NCI-H82 treated with DMSO at 0.1 percent for 48 hours (cell line): ENCODE results near the gene BCAR3.
"Not testable (repeated sequence)": the region's sequence is repeated elsewhere in the genome, so short reads cannot be mapped to it uniquely, and the experiment has no call there.

Source experiments
- DNase-seq: peaks from one replicate; lab custom pipeline; 2025; ENCODE audit not compliant: unreplicated experiment; lab: John Stamatoyannopoulos, UW

The BCAR3 gene

DNA sequence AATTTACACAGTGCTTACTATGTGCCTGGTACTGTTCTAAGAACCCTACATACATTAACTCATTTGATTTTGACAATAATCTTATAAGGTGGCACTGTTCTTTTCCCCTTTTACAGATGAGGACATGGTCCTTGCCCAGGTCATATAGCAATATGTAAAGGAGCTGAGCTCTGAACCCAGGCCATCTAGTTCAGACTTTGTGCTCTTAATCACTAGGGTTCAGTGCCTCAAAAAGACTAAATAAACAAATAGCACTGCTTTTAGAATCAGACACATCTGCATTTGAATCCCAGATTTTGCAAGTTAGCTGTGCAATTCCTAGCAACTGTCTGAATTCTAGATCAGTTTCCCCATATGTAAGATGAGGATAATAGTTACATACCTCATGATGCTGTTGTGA, 8.7 kb upstream of the BCAR3 start:
- no peak for DNase-seq

DNA sequence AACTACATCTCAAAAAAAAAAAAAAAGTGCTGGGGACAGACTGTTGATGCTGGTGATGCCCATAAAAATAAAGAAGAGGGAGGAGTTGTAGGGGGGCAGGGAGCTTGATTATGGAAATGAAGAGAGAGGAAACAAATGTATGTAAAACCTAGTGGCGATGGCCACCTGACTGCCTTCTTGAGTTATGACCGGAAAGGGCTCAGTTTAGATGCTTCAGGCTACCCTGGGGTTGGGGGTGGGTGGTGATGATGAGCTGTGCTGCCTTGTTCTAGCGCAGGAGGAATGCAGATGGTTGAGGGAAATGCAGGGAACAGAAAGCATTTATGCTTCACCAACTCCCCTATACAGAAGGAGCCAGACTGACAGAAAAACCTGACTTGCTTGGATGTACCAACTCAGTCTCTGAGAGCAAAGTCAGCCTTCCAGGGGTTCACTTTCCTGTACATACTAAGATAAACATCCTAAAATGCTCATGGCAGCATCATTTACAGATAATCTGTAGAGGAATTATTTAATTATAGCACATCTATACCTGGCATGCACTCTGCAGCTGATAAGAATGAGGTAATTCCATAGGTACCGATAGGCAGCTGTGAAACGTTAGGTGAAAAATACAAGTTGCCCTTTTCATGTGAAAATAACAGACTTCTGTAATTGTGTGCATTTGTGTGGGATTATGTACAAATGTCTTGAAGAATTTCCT, 8.0 kb upstream of the BCAR3 start:
- no peak for DNase-seq

DNA sequence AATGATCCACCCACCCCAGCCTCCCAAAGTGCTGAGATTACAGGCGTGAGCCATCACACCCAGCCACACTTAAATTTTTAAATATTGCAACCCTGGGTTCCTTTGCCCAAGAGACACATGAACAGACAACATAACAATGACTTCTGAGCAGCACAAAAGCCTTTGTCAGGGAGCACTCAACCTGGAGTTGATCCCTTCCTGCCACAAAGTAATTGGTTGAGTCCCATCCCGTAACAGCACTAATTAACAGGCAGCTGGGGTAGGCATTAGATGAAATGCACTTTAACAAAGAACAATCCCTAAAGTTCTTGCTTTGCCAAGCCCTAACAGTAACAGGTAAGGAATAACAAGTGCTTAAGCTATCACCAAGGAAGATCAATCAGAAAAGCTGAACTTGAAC, 5.9 kb upstream of the BCAR3 start:
- no peak for DNase-seq

DNA sequence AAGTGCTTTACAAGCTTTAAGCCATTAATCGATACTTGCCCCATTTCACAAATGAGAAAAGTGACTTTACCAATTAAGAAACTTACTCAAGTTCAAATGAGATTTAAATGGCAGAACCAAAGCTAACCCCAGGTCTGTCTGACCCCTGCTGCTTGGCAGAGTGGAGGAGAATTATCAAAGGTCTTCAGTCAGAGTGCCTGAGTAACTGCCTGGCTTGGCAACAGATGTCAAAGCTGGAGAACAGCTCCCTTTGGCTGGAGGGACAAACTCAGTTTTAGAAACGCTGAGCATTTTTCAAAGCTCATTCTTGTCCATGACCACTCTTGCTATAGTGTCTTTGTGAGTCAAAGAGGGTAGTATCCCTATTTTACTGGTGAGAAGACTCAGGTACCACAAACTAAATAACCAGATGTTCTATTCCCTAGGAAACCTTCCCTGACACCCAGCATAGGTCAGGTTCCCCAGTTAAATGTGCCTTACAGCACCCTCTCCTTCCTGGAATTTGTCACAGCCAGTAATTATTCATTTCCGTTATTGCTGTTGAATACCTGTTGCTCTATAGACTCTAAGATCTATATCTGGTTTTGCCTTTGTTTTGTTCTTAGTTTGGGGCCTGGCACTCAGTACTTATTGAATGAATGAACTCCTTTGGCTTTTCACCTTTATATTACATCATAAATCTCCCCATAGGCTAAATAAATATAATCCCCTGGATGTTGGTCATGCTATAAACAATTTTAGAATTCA, 5.0 kb upstream of the BCAR3 start:
- DNase-seq = no peak

DNA sequence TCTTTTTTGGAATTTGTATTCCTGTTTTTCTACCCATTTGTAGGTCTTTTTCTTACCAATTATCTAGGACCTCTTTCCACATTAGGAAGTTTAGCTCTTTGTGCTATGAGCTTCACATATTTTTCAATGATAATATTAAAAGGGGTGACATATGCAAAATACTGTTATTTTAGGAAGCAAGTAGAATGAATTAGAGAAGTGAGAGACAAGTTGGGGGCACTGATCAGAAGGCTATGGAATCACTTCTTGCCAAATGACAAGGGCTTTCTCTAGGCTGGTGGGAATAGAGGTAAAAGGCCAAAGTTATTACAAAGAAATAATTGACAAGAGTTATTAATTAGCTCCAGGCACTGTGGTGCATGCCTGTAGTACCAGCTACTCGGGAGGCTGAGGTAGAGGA, 4.3 kb upstream of the BCAR3 start:
- DNase-seq = no peak

DNA sequence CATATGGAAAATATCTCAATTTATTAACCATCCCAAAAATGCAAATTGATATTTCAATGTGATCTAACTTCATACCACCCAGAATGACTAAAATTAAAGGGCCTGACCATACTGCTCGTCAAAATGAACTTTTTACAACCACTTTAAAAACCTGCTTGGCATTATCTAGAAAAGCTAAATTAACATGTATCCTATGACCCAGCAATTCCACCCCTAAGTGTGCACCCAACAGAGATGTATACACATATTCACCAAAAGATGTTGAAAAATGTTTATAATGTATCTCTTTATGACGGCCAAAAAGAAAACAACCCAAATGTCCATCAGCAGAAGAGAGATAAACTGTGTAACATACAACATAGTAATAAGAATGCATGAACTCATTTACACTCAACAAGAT, 1.6 kb upstream of the BCAR3 start:
- no peak for DNase-seq

DNA sequence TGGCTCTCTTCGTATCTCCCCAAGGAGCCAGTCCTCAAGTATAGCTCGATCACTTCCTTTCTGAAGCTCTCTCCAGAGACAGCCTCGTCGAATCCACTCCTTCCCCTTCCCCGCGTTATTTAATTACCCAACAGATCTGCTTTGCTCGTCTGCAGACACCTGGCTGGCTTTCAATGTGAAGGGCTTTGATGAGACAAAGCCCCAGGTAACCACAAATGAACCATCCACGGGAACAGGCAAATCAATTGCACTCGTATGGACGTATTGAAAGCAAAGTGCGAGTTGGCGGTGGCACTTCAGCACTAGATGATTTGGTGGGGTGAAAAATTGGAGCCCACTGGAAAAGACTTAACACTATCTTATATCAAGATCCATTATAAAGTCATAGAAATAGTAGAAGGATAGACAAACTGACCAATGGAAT, 364 bp upstream of the BCAR3 start:
- no peak for DNase-seq

DNA sequence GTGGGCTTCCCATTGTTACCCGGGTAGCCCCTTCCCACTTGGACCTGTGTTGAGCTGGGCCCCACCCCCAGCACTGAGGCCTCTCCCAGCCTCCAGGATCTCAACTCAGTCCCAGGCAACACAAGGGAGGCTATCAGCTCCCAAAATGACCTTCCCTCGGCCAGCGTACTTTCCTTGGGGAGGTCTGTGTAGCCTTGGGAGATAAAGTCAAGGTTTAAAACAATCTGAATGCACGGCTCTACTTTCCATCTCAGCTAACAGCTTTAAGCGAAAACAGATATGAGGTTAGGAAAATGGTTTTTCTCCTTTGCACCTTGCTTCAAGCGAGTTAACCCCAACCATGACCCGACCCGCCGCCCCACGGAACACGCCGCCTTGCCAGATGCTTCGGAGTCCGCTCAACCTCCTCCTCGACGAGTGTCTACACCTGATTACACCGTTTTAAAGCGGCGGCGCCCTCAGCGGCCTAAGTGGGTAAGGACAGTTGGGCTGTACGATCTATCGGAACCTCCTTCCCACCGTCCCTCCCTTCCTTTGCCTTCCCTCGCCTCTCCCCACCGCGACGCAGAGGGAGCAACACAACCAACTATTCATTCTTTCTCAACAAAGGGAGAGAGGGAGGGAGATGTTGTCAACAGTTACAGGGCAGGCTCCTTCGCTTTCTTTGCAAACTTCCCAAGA, 1.1 kb downstream of the BCAR3 start:
- DNase-seq = peak; percentile 55

DNA sequence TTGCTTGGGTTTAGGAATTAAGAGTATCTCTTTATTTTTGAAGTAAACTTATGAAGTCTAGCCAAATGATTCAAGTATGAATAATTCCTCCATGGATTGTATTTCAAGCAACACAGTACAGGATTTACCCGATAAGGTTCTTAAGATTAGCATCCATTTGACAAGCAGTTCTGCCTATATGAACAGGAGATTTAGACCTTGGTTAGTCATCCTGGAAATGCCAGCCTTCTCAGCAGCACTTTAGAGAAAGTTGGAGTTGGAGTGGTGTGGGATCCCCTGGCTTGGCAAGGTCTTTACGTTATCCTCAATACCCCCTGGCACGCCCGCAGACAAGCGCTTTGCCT, 1.6 kb downstream of the BCAR3 start:
- DNase-seq = no peak

DNA sequence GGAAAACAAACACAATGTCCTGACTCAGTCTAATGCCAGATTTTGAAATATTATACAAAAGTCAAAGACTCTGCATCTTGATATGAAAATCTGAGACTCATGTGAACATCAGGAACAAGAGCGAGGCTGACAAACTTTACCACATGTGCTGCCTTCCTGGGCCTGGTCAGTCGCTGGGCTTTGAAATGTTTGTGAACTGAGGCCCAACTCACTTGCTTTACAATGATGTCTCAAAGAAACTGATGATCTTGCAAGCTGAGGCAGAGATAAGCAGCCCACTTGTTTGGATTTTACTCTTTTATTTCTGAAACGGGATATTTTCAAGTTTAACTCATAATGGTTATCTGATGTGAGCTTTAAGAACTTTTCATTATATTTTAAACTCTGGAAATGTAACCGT, 2.1 kb downstream of the BCAR3 start:
- no peak for DNase-seq

DNA sequence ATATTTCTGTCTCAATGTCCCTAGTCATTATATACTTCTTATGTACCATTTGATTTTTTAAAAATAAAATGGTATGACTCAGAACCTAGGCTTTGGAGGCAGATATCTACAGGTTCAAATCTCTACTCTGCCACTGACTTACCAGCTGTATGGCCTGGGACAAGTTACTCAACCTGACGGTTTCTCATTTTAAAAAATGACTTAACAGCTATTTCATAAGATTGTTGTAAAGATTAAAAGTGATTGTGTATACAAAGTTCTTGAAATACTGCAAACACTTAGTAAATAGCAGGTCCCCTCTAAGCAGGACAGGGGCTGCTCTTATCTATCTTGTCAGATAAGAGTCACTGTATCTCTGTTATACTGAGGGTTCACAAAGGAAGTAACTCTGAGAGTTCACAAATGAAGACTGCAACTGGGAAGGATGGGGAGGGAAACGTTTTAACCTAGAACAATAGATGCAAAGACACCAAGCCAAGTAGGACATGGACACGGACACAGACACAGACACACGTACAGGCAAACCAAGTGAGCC, 2.6 kb downstream of the BCAR3 start:
- DNase-seq = no peak

DNA sequence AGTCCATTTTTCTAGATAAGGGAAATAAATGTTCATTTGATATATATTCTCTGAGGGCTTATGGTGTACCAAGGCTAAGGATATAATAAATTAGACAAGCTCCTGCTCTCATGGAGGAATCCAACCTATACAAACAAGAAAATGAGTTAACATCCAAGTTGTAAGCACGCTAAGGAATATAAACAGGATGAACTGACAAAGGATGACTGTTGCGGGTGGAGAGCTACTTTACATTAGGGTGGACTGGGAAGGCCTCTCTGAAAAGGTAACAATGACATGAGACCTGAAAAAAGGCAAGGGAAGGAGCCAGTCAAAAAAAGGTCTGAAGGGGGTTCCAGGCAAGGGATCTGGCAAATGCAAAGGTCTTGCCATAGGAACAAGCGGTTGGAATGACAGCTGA, 3.1 kb downstream of the BCAR3 start:
- no peak for DNase-seq

DNA sequence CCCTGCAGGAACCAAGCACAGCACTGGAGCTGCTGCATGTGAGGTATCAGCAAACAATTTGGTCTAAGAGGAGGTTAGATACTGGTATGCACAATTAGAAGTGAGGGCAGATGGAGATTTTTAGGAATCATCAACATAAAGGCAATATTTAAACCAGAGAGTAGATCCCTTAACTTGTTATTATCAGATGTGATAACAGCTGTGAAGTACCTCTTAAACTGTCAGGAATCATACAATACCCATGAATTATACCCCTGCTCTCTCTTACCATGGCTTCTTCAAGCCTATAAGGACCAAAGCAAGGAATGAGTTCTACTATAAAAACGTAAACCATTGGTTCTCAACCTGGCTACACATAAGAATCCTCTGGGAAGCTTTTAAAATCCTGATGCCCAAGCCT, 3.9 kb downstream of the BCAR3 start:
- no peak for DNase-seq

DNA sequence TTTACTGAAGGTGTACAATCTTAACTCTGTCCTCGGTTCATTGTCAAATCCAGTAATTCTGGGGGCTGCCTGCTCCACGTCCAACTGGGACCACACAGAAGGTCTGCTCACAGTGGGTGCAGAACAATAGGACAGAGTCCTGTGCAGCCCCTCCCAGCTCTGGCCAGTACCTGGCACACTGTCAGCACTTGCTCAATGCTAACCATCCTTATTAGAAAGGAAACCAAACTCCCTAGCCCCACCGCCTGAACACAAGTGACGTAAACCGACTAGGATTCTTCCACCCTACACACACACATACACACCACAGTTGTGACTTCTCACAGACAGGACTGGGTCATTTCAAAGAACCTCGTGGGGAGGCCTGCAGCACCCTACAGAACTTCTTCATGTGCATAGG, 5.2 kb downstream of the BCAR3 start:
- DNase-seq = no peak

DNA sequence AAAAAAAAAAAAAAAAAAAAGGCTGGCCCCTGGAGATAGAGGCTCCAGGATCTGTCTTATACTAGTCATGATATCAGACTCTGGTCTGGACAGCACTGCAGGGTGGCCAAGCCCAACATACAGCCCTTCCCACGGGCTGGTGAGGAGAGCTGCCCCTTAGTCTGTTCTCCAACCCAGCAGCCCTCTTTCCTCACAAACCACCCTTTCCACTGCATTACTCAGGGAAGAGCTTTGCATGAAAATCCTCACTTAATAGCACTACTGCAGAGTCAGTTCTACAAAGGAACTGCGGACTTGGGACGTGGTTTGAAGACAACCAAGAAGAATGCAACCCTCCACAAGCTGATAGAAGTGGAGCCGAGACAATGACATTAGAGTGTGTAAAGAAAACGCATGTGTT, 5.7 kb downstream of the BCAR3 start:
- DNase-seq = no peak

DNA sequence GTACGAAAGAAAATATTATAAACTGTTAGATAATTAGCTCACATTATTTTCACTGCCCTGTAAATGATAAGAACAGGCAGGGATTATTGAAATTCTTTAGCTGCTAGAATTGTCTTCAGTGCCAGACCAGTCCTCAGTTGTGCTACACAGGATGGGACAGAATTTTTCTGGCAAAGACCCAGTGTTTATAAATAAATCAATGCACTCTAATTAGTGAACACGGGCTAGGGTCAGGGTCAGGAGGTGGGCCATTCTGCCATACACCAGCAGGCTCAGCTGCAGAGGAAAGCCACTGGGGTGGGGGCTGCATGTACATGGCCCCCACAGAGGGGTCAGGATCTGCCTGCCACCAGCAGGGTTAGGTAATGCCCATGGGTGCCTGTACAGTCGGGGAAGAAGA, 6.4 kb downstream of the BCAR3 start:
- no peak for DNase-seq

DNA sequence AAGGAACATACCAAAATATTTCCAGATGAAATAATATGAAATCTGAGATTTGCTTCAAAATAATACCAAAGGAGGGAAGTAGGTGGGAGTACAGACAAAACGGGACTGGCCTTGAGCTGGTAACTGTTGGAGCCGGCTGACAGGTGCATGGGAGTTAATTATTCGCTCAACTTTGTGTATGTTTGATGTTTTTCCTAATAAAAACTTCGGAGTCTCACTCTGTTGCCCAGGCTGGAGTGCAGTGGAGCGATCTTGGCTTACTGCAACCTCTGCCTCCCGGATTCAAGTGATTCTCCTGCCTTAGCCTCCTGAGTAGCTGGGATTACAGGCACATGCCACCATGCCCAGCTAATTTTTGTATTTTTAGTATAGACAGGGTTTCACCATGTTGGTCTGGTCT, 7.6 kb downstream of the BCAR3 start:
- DNase-seq = not testable (repeated sequence)

DNA sequence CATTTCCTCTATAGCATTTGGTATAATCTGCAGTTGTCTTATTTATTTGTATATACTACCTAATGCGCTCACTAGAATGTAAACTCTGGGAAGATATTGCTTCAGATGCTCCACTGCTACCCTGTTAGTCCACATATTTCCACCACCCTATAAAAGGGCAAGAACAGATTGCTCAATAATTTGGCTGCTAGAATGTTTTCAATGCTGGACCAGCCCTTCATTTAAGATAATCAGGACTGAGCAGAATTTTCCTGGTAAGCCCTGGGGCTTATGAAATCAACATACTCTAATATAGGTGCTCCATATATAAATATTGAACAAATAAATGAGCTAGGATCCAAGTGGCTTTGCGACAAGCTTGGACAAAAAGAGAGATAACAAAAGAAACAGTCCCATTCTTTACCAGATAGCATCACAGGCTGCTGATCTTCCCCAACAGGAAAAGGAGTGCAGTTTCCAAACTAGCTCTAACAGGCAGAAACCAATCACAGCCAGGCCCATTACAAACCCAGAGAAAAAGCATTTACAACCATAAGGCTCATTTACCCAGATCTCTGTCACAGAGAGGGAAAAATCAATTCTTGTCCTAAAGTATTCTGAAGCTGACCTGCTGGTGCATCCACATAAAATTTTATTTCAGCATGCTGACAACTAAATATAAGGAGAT, 8.3 kb downstream of the BCAR3 start:
- no peak for DNase-seq

DNA sequence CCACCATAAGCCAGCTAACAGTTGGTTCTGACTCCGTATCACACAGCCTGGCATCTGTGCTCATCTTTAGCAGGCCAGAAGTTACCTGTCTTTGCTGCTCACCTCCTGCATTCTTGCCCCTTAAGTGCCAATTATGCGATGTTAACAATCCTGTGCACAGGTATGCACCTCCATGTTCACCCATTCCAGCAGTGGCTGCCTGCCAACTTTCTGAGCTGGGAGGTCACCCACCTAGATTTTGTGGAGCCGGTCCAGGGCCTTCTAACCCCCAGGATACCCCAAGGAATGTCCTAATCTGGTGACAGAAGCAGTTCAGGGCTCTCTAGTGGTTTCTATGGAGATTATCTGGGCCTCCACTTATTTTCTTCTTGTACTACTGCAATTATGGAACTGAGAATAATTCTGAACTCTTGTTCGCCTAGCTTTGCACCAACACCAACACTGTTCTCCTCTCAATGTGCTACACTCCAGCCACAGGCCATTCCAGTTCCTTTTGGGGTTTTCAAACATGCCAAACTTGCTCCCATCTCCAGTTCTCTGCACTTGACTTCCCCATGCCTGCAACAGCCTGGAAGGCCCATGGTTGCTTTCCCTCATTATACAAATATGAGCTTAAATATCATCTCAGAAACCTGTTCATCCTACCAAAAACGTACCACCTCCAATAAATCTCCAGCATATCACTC, 9.0 kb downstream of the BCAR3 start:
- DNase-seq = no peak

DNA sequence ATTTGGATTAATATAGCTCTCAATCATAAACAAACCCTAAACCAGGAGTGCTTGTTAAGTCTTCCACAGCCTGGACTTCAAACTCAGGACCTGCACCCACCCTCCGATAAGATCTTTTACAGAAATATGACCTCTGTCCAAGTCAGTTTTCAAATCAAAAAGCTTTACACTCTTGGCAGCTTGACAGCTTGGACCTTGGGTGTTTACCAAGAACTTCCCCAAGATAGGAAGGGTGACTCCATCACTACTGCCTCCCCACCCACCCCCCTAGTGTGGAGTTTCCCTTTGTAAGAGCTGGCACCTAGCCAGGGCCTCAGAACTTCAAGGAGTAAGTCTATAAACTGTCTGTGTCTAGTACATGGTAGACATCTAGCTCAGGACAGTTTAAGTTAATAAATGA, 9.6 kb downstream of the BCAR3 start:
- DNase-seq = no peak

DNA sequence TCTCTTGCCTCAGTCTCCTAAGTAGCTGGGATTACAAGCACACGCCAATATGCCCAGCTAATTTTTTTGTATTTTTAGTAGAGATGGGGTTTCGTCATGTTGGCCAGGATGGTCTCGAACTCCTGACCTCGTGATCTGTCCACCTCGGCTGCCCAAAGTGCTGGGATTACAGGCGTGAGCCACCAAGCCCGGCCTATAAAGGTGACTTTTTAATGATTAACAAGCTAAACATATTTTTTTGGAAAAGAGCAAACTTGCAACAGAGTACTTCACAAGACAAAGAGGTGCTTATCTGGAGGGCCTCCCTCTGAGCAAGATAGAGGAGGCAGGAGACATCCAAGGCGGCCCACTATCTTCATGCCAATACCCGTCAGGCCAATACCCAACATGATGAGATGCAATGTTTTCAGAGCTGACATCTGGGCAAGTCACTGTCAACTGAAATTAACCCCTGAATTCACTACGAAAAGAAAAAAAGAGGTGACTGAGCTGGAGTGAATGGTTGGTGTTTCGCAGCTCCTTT, 10.5 kb downstream of the BCAR3 start:
- DNase-seq = no peak
